Right ventricle myocardium inferior (tissue), 1 donor: ENCODE measurements around the gene CYP2W1. TPM values are rescaled to one million over a fixed set of nuclear protein-coding genes. Genes with fewer than 3 reads are reported as not detected.
A peak's percentile ranks its signal among the peaks of the same experiment; 100 is the strongest.

Experiments
- ATAC-seq: fragments of 200-7000 bp; cut with Tn5 transposase; one replicate; pipeline ENCODE4 v1.9.1; 2020; ENCODE audit warnings: mild to moderate bottlenecking, moderate library complexity
- DNase-seq: peaks from one replicate; pipeline ENCODE4 v3.0.0; 2021; ENCODE audit errors: missing footprints
- intact Hi-C: fragments of 100-400 bp; cut with DNase I; formaldehyde crosslinking; loops from one replicate; pipeline ENCODE4 v1.11.0; 2022
- total RNA-seq: library from RNA; stranded (reverse); fragmentation: NEBNext Ultra II Directional; extraction: Animal tissue kit (Norgen Biotek cat#: 25700); gene quantifications from one replicate; pipeline ENCODE4 v1.2.1, GENCODE V29; 2021
- donor health status: DM: no; HTN: yes; CAD: no; lungs with severe emphysema.

CYP2W1 gene
- total RNA-seq, 1 donor from 2014 or later = not detected

GRCh38 chr7:1004018-1004852 is 21.3 kb downstream of the CYP2W1 start:
- no peak for ATAC-seq
- intact Hi-C loops = no loop called here
- DNase-seq = no peak

GRCh38 chr7:1005303-1005702 is 22.3 kb downstream of the CYP2W1 start:
- ATAC-seq = no peak
- intact Hi-C loops = no loop called here

GRCh38 chr7:1007901-1008300 is 24.9 kb downstream of the CYP2W1 start:
- intact Hi-C loops = no loop called here
- no peak for ATAC-seq
- DNase-seq = no peak

More at GRCh38 chr7:1005303-1005702, 22.3 kb downstream of the CYP2W1 start:
- no peak for DNase-seq

GRCh38 chr7:1008733-1009363 is 25.9 kb downstream of the CYP2W1 start:
- ATAC-seq (no peak), DNase-seq (no peak)
- intact Hi-C loops = no loop called here

GRCh38 chr7:1009747-1010146 is 26.8 kb downstream of the CYP2W1 start:
- ATAC-seq = no peak
- no peak for DNase-seq
- intact Hi-C loops = no loop called here

- DNase-seq = no peak
- intact Hi-C loops = no loop called here
- ATAC-seq = no peak
Measured at GRCh38 chr7:1010226-1010625, 27.2 kb downstream of the CYP2W1 start.

GRCh38 chr7:1011297-1012003 is 28.5 kb downstream of the CYP2W1 start:
- intact Hi-C loops = no loop called here
- ATAC-seq = no peak
- no peak for DNase-seq

GRCh38 chr7:1012004-1012715 is 29.2 kb downstream of the CYP2W1 start:
- DNase-seq (no peak), ATAC-seq (peak; percentile 12)
- intact Hi-C loops = no loop called here

GRCh38 chr7:1012716-1013095 is 29.7 kb downstream of the CYP2W1 start:
- intact Hi-C loops = no loop called here
- ATAC-seq = no peak
- DNase-seq = no peak

GRCh38 chr7:1013581-1013980 is 30.6 kb downstream of the CYP2W1 start:
- intact Hi-C loops = no loop called here
- DNase-seq (peak; percentile 1), ATAC-seq (no peak)

GRCh38 chr7:1014681-1015080 is 31.7 kb downstream of the CYP2W1 start:
- ATAC-seq (no peak), DNase-seq (peak; percentile 57)
- intact Hi-C loops = no loop called here

GRCh38 chr7:1015196-1016121 is 32.5 kb downstream of the CYP2W1 start:
- DNase-seq = peak; percentile 55
- intact Hi-C loops = no loop called here
- no peak for ATAC-seq

- intact Hi-C loops = no loop called here
- DNase-seq = peak; percentile 22
- ATAC-seq = no peak
Measured at GRCh38 chr7:1016577-1017531, 33.9 kb downstream of the CYP2W1 start.

- intact Hi-C loops = no loop called here
- ATAC-seq (no peak), DNase-seq (peak; percentile 64)
Measured at GRCh38 chr7:1017586-1018333, 34.8 kb downstream of the CYP2W1 start.

- intact Hi-C loops = no loop called here
- peak; percentile 61 for DNase-seq
- ATAC-seq = no peak
Measured at GRCh38 chr7:1018334-1018695, 35.3 kb downstream of the CYP2W1 start.

- DNase-seq (peak; percentile 61), ATAC-seq (no peak)
- intact Hi-C loops = no loop called here
Measured at GRCh38 chr7:1019255-1019785, 36.3 kb downstream of the CYP2W1 start.
